ENCODE measurements around the gene CHST3. TPM values are rescaled to one million over a fixed set of nuclear protein-coding genes. Genes with fewer than 3 reads are reported as not detected.

The CHST3 gene
- polyA plus RNA-seq, 1 donor (not counting 4 experiments of a cell fraction or from before 2014, with no cell fraction given) = 12.0 TPM

DNA sequence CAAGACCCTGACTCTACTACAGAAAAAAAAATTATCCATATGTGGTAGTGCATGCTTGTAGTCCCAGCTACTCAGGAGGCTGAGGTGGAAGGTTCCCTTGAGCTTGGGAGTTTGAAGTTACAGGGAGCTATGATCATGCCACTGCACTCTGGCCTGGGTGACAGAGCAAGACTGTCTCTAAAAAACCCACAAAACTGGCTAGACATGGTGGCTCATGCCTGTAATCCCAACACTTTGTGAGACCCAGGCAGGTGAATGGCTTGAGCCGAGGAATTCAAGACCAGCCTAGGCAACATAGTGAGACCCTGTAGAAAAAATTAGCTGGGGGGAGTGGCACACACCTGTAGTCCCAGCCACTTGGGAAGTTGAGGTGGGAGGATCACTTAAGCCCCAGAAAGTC, 32.9 kb upstream of the CHST3 start:
- dilution Hi-C loops (cut with MboI; ENCODE audit: extremely low pct_ligation_motif_present, low sequenced_read_pairs) = no loop called here
- no peaks in the 10 kb centered on the region for H3K79me2 ChIP-seq (ENCODE audit: control insufficient read depth, insufficient read depth, low read length)
- H3K9ac ChIP-seq (ENCODE audit: control insufficient read depth, extremely low read depth, insufficient read depth, low read length) = no peak overlapping the region
- H3K4me2 ChIP-seq (ENCODE audit: control insufficient read depth, extremely low read depth, insufficient read depth, low read depth, low read length) = no peak overlapping the region
- DNase-seq (ENCODE audit: low read depth, low spot score) (no peak), FAIRE-seq (no peak)
- TF ChIP-seq CTCF (optimal IDR thresholded peaks at IDR 0.05 in 1 of 3, IDR thresholded peaks at IDR 0.05 in 1 of 3, conservative IDR thresholded peaks at IDR 0.05 in 1 of 3; ENCODE audit: extremely low read depth in 1 of 3, insufficient read depth in 2 of 3, low read length in 3 of 3) (no peak), EZH2 (IDR thresholded peaks at IDR 0.05; ENCODE audit: low read length) (no peak)
- H3K9me3 ChIP-seq (ENCODE audit: control insufficient read depth, low read depth, low read length) = no peaks in the 10 kb centered on the region
- no peaks in the 10 kb centered on the region for H3K9me1 ChIP-seq (ENCODE audit: control insufficient read depth, extremely low read depth, insufficient read depth, low read length)
- no peaks in the 10 kb centered on the region for H3K27me3 ChIP-seq (ENCODE audit: control insufficient read depth, extremely low read depth, insufficient read depth, low read length)
- no peak overlapping the region for H3K27ac ChIP-seq (ENCODE audit: control insufficient read depth, insufficient read depth, low read length)
- peaks cover 10% of the 10 kb centered on the region for H3K4me1 ChIP-seq (ENCODE audit: control insufficient read depth, extremely low read depth, insufficient read depth, low read length)
- no peak overlapping the region for H3K4me3 ChIP-seq (ENCODE audit: control insufficient read depth in 2 of 3, extremely low read depth in 1 of 3, insufficient read depth in 2 of 3, low read depth in 1 of 3, low read length in 3 of 3)
- H2AFZ ChIP-seq (ENCODE audit: control insufficient read depth, low read length) = no peak overlapping the region
- no peaks in the 10 kb centered on the region for H3K36me3 ChIP-seq (ENCODE audit: control insufficient read depth in 2 of 2, extremely low read depth in 1 of 2, insufficient read depth in 2 of 2, low read length in 2 of 2)
- no peaks in the 10 kb centered on the region for H4K20me1 ChIP-seq (ENCODE audit: control insufficient read depth, extremely low read depth, insufficient read depth, low read length)

DNA sequence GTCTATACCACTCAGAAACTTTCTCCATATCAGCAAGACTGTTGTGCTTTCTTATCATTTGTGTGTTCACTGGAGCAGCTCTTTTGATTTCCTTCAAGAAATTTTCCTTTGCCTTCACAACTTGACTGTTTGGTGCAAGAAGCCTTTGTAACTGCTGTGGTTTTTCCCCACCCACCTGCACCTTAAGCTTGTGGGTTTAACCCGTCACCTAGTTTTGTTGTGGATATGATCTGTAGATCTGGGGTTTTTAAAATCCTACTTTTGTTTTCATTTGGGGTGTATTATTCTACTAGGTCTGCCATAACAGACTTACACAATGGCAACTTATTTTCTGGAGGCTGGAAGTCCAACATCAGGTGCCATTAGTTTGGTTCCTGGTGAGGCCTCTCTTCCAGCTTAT, 30.5 kb upstream of the CHST3 start:
- no peak overlapping the region for H3K4me3 ChIP-seq (ENCODE audit: control insufficient read depth in 2 of 3, extremely low read depth in 1 of 3, insufficient read depth in 2 of 3, low read depth in 1 of 3, low read length in 3 of 3)
- no peak for TF ChIP-seq CTCF (optimal IDR thresholded peaks at IDR 0.05 in 1 of 3, IDR thresholded peaks at IDR 0.05 in 1 of 3, conservative IDR thresholded peaks at IDR 0.05 in 1 of 3; ENCODE audit: extremely low read depth in 1 of 3, insufficient read depth in 2 of 3, low read length in 3 of 3)
- TF ChIP-seq EZH2 (IDR thresholded peaks at IDR 0.05; ENCODE audit: low read length) = no peak
- no peak for FAIRE-seq
- H3K9me1 ChIP-seq (ENCODE audit: control insufficient read depth, extremely low read depth, insufficient read depth, low read length) = no peaks in the 10 kb centered on the region
- H3K27me3 ChIP-seq (ENCODE audit: control insufficient read depth, extremely low read depth, insufficient read depth, low read length) = no peaks in the 10 kb centered on the region
- no peak overlapping the region for H3K4me2 ChIP-seq (ENCODE audit: control insufficient read depth, extremely low read depth, insufficient read depth, low read depth, low read length)
- dilution Hi-C loops (cut with MboI; ENCODE audit: extremely low pct_ligation_motif_present, low sequenced_read_pairs) = no loop called here
- H3K36me3 ChIP-seq (ENCODE audit: control insufficient read depth in 2 of 2, extremely low read depth in 1 of 2, insufficient read depth in 2 of 2, low read length in 2 of 2) = no peaks in the 10 kb centered on the region
- DNase-seq (ENCODE audit: low read depth, low spot score) = no peak
- H3K9ac ChIP-seq (ENCODE audit: control insufficient read depth, extremely low read depth, insufficient read depth, low read length) = no peak overlapping the region
- peaks cover 4% of the 10 kb centered on the region for H3K4me1 ChIP-seq (ENCODE audit: control insufficient read depth, extremely low read depth, insufficient read depth, low read length)
- no peak overlapping the region for H3K27ac ChIP-seq (ENCODE audit: control insufficient read depth, insufficient read depth, low read length)
- H3K79me2 ChIP-seq (ENCODE audit: control insufficient read depth, insufficient read depth, low read length) = no peaks in the 10 kb centered on the region
- H3K9me3 ChIP-seq (ENCODE audit: control insufficient read depth, low read depth, low read length) = no peaks in the 10 kb centered on the region
- no peak overlapping the region for H2AFZ ChIP-seq (ENCODE audit: control insufficient read depth, low read length)
- no peaks in the 10 kb centered on the region for H4K20me1 ChIP-seq (ENCODE audit: control insufficient read depth, extremely low read depth, insufficient read depth, low read length)

Data from keratinocyte (primary cell).